ENCODE data around the gene PRG3. TPM values are rescaled to one million over a fixed set of nuclear protein-coding genes. Genes with fewer than 3 reads are reported as not detected.

Gene PRG3
- total RNA-seq, 1 donor from 2014 or later = not detected

- Mint-ChIP-seq H3K4me3 (peak overlapping the region; percentile 65), H3K4me1 (peaks cover 38% of the 10 kb centered on the region), H3K27ac (ENCODE audit: unreplicated experiment) (peak overlapping the region; percentile 16), H3K9me3 (no peaks in the 10 kb centered on the region), H3K27me3 (ENCODE audit: low read depth) (no peaks in the 10 kb centered on the region), H3K36me3 (ENCODE audit: low read depth) (peaks cover 36% of the 10 kb centered on the region)
- no peak for DNase-seq (ENCODE audit: low read depth, low spot score)
- TF ChIP-seq CTCF (conservative IDR thresholded peaks at IDR 0.05) = no peak
These were observed 53.2 kb downstream of the PRG3 start for GRCh38 chr11:57327721-57328120.

Other genes starting within 250 kb of the PRG3 start
- 6.0 and 6.4 TPM in 2 replicates for gene LRRC55, start 199.2 kb downstream of the PRG3 start, total RNA-seq
- gene APLNR, start 143.9 kb downstream of the PRG3 start, total RNA-seq = 3.0 and 3.9 TPM in 2 replicates
- 105 and 114 TPM in 2 replicates for gene TNKS1BP1, start 56.2 kb downstream of the PRG3 start, total RNA-seq
- 280 TPM in 2 replicates for gene SSRP1, start 45.3 kb downstream of the PRG3 start, total RNA-seq
- 14.3 and 15.5 TPM in 2 replicates for gene P2RX3, start 42.8 kb downstream of the PRG3 start, total RNA-seq
- 0.23 TPM in 1 of 2 replicates, not detected in the other for gene PRG2, start 9.5 kb upstream of the PRG3 start, total RNA-seq
- 52.9 and 53.7 TPM in 2 replicates for gene SLC43A3, start 46.0 kb upstream of the PRG3 start, total RNA-seq
- 2.4 and 3.4 TPM in 2 replicates for gene RTN4RL2, start 79.4 kb upstream of the PRG3 start, total RNA-seq
- 4.5 and 4.7 TPM in 2 replicates for gene SLC43A1, start 134.6 kb upstream of the PRG3 start, total RNA-seq
- gene TIMM10, start 149.6 kb upstream of the PRG3 start, total RNA-seq = 103 and 108 TPM in 2 replicates
- not detected in 2 replicates for gene SMTNL1, start 156.4 kb upstream of the PRG3 start, total RNA-seq
- 66.0 and 68.7 TPM in 2 replicates for gene UBE2L6, start 186.5 kb upstream of the PRG3 start, total RNA-seq
- gene SERPING1, start 216.5 kb upstream of the PRG3 start, total RNA-seq = 28.0 and 31.7 TPM in 2 replicates

All from neural crest cell (in vitro differentiated cells).